ENCODE data around the gene CLCA2.

CLCA2 gene

GRCh38 chr1:86441997-86442396, 18.0 kb downstream of the CLCA2 start (continued):
- TF ChIP-seq INSM2 (tag by site-specific recombination; IDR thresholded peaks at IDR 0.05), result no peak
- no peak for TF ChIP-seq ZNF19 (tag by site-specific recombination; IDR thresholded peaks at IDR 0.05; ENCODE audit: low read depth)
- TF ChIP-seq TRIM28 (IDR thresholded peaks at IDR 0.05; ENCODE audit: borderline replicate concordance, low read length), result no peak

- no peak for TF ChIP-seq PATZ1 (tag by site-specific recombination; IDR thresholded peaks at IDR 0.05)
- TF ChIP-seq ZNF350 (tag by site-specific recombination; IDR thresholded peaks at IDR 0.05), result no peak
- TF ChIP-seq BCL11B (tag by site-specific recombination; IDR thresholded peaks at IDR 0.05; ENCODE audit: low read depth), result no peak
- no peak for TF ChIP-seq ZNF571 (tag by site-specific recombination; IDR thresholded peaks at IDR 0.05)
- TF ChIP-seq RBAK (tag by site-specific recombination; IDR thresholded peaks at IDR 0.05), result no peak
- TF ChIP-seq ZBTB8A (tag by site-specific recombination; IDR thresholded peaks at IDR 0.05), result no peak
- no peak for TF ChIP-seq EGR2 (tag by site-specific recombination; IDR thresholded peaks at IDR 0.05; ENCODE audit: low read depth)
- no peak for TF ChIP-seq ZNF37A (tag by site-specific recombination; IDR thresholded peaks at IDR 0.05)
- no peak for TF ChIP-seq KLF10 (tag by site-specific recombination; IDR thresholded peaks at IDR 0.05)
- no peak for TF ChIP-seq KLF17 (tag by site-specific recombination; IDR thresholded peaks at IDR 0.05)
- TF ChIP-seq ZSCAN30 (tag by site-specific recombination; IDR thresholded peaks at IDR 0.05), result no peak
- Histone ChIP-seq H3K4me3 (ENCODE audit: low read depth, low read length) (no peak overlapping the region), H3K4me1 (ENCODE audit: control insufficient read depth, insufficient read depth, low read length) (no peaks in the 10 kb centered on the region), H3K27ac (ENCODE audit: extremely low read depth, low read depth, low read length) (no peak overlapping the region), H3K9me3 (ENCODE audit: control insufficient read depth, insufficient read depth, low read depth, low read length) (no peaks in the 10 kb centered on the region), H3K36me3 (ENCODE audit: control insufficient read depth in 2 of 2, insufficient read depth in 1 of 2, low read length in 2 of 2) (no peaks in the 10 kb centered on the region)
- ChIA-PET CTCF (interaction anchor here (0.8 kb wide), 1 partner anchor 28 kb away, joined by 3 read pairs; no protein-coding TSS in a partner anchor), POLR2A (no interaction called here)
Observed at GRCh38 chr1:86445919-86446318, 21.9 kb downstream of the CLCA2 start.

- Histone ChIP-seq H3K4me3 (ENCODE audit: low read depth, low read length) (no peak overlapping the region), H3K9me3 (ENCODE audit: control insufficient read depth, insufficient read depth, low read depth, low read length) (no peaks in the 10 kb centered on the region), H3K27ac (ENCODE audit: extremely low read depth, low read depth, low read length) (no peak overlapping the region), H3K4me1 (ENCODE audit: control insufficient read depth, insufficient read depth, low read length) (no peaks in the 10 kb centered on the region), H3K36me3 (ENCODE audit: control insufficient read depth in 2 of 2, insufficient read depth in 1 of 2, low read length in 2 of 2) (no peaks in the 10 kb centered on the region)
- POLR2A ChIA-PET, result no interaction called here
- TF ChIP-seq ZXDB (tag by site-specific recombination; IDR thresholded peaks at IDR 0.05), result no peak
- no peak for TF ChIP-seq ZNF639 (tag by site-specific recombination; IDR thresholded peaks at IDR 0.05)
- TF ChIP-seq ZNF341 (tag by site-specific recombination; IDR thresholded peaks at IDR 0.05; ENCODE audit: low read depth), result no peak
- TF ChIP-seq ZNF645 (tag by site-specific recombination; IDR thresholded peaks at IDR 0.05), result no peak
- no peak for TF ChIP-seq ZNF670 (tag by site-specific recombination; IDR thresholded peaks at IDR 0.05; ENCODE audit: low read depth)
- TF ChIP-seq OVOL3 (tag by site-specific recombination; IDR thresholded peaks at IDR 0.05), result no peak
- no peak for TF ChIP-seq HOXD13 (CRISPR knock-in tag; IDR thresholded peaks at IDR 0.05; ENCODE audit: borderline replicate concordance)
- no peak for TF ChIP-seq ZSCAN30 (tag by site-specific recombination; IDR thresholded peaks at IDR 0.05)
- no peak for TF ChIP-seq ZNF202 (tag by site-specific recombination; IDR thresholded peaks at IDR 0.05; ENCODE audit: borderline replicate concordance)
- TF ChIP-seq ZNF488 (tag by site-specific recombination; IDR thresholded peaks at IDR 0.05), result no peak
- CTCF ChIA-PET, result interaction anchor here (0.8 kb wide), 1 partner anchor 23 kb away, joined by 5 read pairs; no protein-coding TSS in a partner anchor
Observed at GRCh38 chr1:86447198-86447790, 23.3 kb downstream of the CLCA2 start.
